NCI-H2196 treated with DMSO at 0.1 percent for 48 hours (cell line): ENCODE data around the gene MAN2B1.
"Not testable (repeated sequence)": the region's sequence is repeated elsewhere in the genome, so short reads cannot be mapped to it uniquely, and the experiment has no call there.

Source experiments
- DNase-seq: peaks from one replicate; lab custom pipeline; 2025; ENCODE audit not compliant: unreplicated experiment; lab: John Stamatoyannopoulos, UW

Gene MAN2B1

DNA sequence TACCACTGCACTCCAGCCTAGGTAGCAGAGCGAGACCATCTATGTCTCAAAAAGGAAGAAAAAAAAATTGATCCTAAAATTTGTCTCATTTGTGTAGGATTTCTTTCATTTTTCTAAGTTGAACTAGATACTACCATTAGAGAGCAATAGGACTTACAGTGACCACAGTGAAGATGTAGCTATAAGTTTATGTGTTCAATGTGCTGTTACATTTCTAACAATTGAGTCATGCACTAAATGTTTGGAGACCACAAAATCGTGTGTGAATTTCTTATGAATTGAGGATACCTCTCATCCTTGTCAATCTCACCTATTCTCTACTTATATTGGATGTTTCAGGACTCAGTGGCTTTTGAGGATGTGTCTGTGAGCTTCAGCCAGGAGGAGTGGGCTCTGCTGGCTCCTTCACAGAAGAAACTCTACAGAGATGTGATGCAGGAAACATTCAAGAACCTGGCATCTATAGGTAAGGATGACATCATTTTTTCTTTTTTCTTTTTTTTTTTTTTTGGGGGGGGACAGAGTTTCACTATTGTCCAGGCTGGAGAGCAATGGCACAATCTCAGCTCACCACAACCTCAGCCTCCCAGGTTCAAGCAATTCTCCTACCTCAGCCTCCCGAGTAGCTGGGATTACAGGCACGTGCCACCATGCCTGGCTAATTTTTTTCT lies 43.0 kb downstream of the MAN2B1 start:
- DNase-seq, result no peak

GRCh38 chr19:12621253-12622024 lies 45.1 kb downstream of the MAN2B1 start:
- not testable (repeated sequence) for DNase-seq

DNA sequence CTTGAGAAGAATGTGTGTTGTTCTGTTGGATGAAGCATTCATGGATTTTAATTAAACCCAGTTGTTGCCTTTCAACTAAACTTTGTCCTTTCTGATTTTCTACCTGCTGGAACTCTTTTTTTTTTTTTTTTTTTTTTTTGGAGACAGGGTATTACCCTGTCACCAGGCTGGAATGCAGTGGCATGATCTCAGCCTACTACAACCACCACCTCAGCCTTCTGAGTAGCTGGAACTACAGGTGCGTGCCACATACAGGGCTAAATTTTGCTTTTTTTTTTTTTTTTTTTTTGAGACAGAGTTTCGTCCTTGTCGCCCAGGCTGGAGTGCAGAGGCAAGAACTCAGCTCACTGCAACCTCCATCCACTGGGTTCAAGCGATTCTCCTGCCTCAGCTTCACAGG lies 48.9 kb downstream of the MAN2B1 start:
- no peak for DNase-seq

GRCh38 chr19:12611361-12611699 lies 55.2 kb downstream of the MAN2B1 start:
- peak; percentile 32 for DNase-seq

DNA sequence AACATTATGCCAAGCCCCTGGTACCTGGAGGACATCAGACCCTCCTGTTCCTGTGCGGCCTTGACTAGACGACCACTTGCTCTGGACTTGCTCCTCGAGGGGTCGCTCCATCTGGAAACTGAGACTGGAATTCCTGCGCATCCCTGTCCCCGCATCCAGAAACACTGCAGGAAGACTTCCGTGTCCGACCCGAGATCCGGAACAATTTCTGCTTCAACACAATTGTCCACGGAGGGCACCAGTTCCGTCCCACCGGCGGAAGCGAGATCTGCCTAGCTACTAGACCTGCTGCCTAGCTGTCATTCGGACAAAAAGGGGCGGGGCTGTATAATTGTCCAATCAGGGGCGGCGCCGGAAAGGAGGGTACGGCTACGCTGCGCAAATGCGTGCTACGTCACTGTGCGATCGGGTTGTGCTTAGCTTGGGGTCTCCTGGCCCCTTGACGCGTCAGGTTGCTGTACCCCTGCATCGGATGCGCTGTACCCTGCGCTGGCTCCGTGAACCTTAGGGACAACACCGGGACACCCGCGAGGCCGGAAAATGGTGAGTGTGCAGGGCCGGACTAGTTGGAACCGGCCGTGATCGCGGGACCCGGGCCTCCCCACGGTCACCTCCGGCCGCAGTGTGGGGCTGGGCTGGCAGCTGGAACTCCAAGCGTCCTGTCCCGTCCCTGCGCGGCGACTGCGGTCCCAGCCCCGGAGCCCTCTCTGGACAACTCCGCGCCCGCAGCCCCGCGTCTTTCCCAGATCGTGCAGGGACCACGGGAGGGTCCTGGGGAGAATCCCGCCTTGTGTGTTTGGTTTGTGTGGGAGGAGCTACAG lies 55.8 kb downstream of the MAN2B1 start, which contains the start of the genes ZNF490 and ZNF791:
TSS of gene ZNF490 (minus strand) at position 274 of the 821 bp plus-strand sequence. CDS start at position 141, 133 bp downstream.
TSS of gene ZNF791 (plus strand) at position 381 of the 821 bp plus-strand sequence. CDS start at position 541, 160 bp downstream.
- DNase-seq, result peak; percentile 96

DNA sequence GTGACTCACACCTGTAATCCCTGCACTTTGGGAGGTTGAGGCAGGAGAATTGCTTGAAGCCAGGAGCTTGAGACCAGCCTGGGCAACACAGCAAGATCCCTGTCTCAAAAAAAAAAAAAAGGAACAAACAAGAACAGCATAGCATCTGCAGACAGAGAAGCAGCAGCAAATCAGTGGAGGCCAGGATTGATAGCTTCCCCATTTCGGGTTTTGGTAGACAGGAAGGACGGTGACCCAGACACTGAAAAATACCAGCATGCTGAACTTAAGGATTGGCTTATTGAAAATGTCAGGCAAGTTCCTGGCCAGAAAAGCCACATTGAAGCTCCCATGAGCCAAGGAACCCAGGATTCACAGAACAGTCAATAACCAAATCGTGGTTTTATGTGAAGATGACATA lies 58.9 kb downstream of the MAN2B1 start:
- no peak for DNase-seq

DNA sequence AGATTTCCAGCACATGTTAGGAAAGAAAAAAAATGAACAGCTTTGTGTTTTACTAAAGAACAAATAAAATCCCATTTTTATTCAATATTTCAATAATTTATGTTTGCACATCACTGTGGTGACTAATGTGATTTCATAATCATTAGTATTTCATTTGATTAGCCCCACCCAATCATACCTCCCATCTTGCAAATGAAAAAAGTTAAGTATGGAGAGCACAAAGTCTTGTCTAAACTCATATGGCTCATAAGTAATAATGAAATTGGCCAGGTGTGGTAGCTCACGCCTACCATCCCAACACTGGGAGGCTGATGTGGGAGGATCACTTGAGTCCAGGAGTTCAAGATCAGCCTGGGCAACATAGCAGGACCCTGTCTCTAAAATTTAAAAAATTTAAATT lies 59.7 kb downstream of the MAN2B1 start:
- DNase-seq, result no peak

DNA sequence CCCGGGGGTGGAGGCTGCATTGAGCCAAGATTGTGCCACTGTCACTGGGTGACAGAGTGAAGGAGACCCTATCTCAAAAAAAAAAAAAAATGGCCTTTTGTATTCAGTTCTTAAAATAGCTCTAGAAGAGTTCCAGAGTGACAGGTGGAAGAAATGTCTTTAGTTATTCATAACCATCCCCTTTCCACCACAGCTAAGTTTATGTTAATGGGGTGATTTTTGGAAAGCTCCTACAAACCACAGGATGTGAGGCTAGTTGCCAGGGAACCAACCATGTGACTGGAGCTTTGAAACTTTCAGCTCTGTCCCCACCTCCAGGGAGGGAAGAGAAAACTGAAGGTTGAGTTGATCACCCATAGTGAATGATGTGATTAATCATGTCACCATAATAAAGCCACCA lies 62.8 kb downstream of the MAN2B1 start:
- DNase-seq, result no peak

- no peak for DNase-seq
Observed at GRCh38 chr19:12597594-12597993, 68.9 kb downstream of the MAN2B1 start.

DNA sequence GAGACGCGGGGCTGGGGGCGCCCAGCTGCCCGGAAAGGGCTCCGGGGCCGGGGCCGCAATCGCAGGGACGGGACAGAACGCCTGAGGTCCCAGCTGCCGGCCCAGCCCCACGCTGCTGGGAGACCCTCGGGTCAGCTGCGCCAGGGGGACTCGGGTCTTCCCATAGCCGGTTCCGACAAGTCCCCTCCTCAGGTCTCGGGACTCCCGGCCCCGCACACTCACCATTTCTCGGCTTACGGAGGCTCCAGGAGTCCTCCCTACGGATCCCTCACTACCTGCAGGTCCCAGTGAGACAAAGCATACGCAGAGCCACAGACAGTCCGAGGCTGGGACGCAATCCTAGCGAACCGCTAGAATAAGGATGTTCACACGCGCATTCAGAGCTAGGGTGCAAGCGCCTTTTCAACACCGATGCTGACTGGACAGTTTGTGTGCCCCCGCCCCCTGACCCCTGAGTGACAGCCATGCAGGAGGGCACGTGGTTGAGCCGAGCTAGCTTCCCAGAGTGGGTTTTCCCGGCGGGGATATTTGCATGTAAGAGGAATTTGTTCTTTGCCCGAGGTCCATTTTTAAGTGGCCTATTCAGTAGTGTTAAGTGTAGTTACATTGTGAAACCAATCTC lies 69.5 kb downstream of the MAN2B1 start:
- DNase-seq, result no peak
